Naive thymus-derived CD4-positive, alpha-beta T cell (primary cell): Measurements from ENCODE around the gene PURA. TPM values are rescaled to one million over a fixed set of nuclear protein-coding genes. Genes with fewer than 3 reads are reported as not detected.

ENCODE experiments used
- ATAC-seq: fragments of 150-1000 bp; cut with Tn5 transposase; 2 replicates; pipeline ENCODE4 v1.10.0; 2021; ENCODE audit warnings: mild to moderate bottlenecking, moderate library complexity
- CTCF ChIA-PET: fragments of 350-600 bp; sonication (Branson Sonifier 250); formaldehyde crosslinking; loops from one replicate; lab custom pipeline; 2021; ENCODE audit warnings: antibody characterized with exemption; lab: Charles Lee
- POLR2A ChIA-PET: fragments of 350-600 bp; sonication (Branson Sonifier 250); formaldehyde crosslinking; loops from one replicate; lab custom pipeline; 2021; ENCODE audit warnings: antibody characterized with exemption, inconsistent platforms; lab: Charles Lee
- DNase-seq, 9 donors: peaks; one replicate each; pipeline versions ENCODE4 v3.0.0 to v3.0.0-alpha.2; 2020 to 2022; ENCODE audit warnings: mixed read lengths in 1 of 9
- H3K27ac ChIP-seq: one replicate; pipeline ENCODE4 v1.7.0; 2013; ENCODE audit warnings: mild to moderate bottlenecking, low read depth, low read length, moderate library complexity
- H3K27me3 ChIP-seq, 2 donors: one replicate each; pipeline ENCODE4 v1.7.0; 2013; ENCODE audit warnings: low read length in 2 of 2, mild to moderate bottlenecking in 2 of 2, moderate library complexity in 2 of 2; ENCODE audit not compliant: control insufficient read depth in 2 of 2, insufficient read depth in 2 of 2
- H3K36me3 ChIP-seq, 3 experiments: 1 replicate in 2 of 3; 2 replicates in 1 of 3; pipeline ENCODE4 v1.7.0; 2013; ENCODE audit warnings: low read length in 3 of 3, mild to moderate bottlenecking in 3 of 3, moderate library complexity in 1 of 3; ENCODE audit not compliant: insufficient read depth in 3 of 3, control insufficient read depth in 2 of 3
- H3K4me1 ChIP-seq, 2 donors: one replicate each; pipeline ENCODE4 v1.7.0; 2013; ENCODE audit warnings: low read length in 2 of 2, mild to moderate bottlenecking in 2 of 2, moderate library complexity in 1 of 2; ENCODE audit not compliant: control insufficient read depth in 2 of 2, insufficient read depth in 2 of 2
- H3K4me3 ChIP-seq: 2 replicates; pipeline ENCODE4 v1.7.0; 2013; ENCODE audit warnings: mild to moderate bottlenecking, low read length
- H3K9me3 ChIP-seq, 3 experiments: 1 replicate in 2 of 3; 2 replicates in 1 of 3; pipeline ENCODE4 v1.7.0; 2013; ENCODE audit warnings: low read length in 3 of 3; ENCODE audit not compliant: control insufficient read depth in 2 of 3
- H3K27ac Mint-ChIP-seq, 9 donors: one replicate each; pipeline ENCODE4 v1.8.0; 2020 to 2022; ENCODE audit warnings: mixed read lengths in 9 of 9, mild to moderate bottlenecking in 8 of 9, moderate library complexity in 5 of 9, inconsistent platforms in 2 of 9
- H3K27me3 Mint-ChIP-seq, 5 donors: one replicate each; pipeline ENCODE4 v1.8.0; 2021 to 2022; ENCODE audit warnings: mixed read lengths in 5 of 5, mild to moderate bottlenecking in 1 of 5
- H3K36me3 Mint-ChIP-seq, 5 donors: one replicate each; pipeline ENCODE4 v1.8.0; 2020 to 2022; ENCODE audit warnings: mixed read lengths in 5 of 5, mild to moderate bottlenecking in 3 of 5, inconsistent platforms in 1 of 5
- H3K4me1 Mint-ChIP-seq, 7 donors: one replicate each; pipeline ENCODE4 v1.8.0; 2020 to 2022; ENCODE audit warnings: mixed read lengths in 7 of 7, mild to moderate bottlenecking in 3 of 7, inconsistent platforms in 1 of 7
- H3K4me3 Mint-ChIP-seq, 10 donors: one replicate each; pipeline ENCODE4 v1.8.0; 2020 to 2022; ENCODE audit warnings: mild to moderate bottlenecking in 10 of 10, mixed read lengths in 10 of 10, moderate library complexity in 6 of 10, inconsistent platforms in 2 of 10
- H3K9me3 Mint-ChIP-seq, 11 donors: one replicate each; pipeline ENCODE4 v1.8.0; 2020 to 2022; ENCODE audit warnings: mixed read lengths in 11 of 11, mild to moderate bottlenecking in 4 of 11, inconsistent platforms in 1 of 11, moderate library complexity in 1 of 11
- intact Hi-C, 2 donors: fragments of 100-400 bp; cut with micrococcal nuclease; formaldehyde crosslinking; loops; one replicate each; pipeline ENCODE4 v1.15.1; 2023
- polyA plus RNA-seq, 2 donors: library from polyadenylated mRNA; unstranded; fragments of 300-500 nt; fragmentation: Illumina TruSeq; gene quantifications; one replicate each; pipeline ENCODE4 v1.2.3, GENCODE V29; 2021
- total RNA-seq, 6 experiments: library from RNA in 5 of 6; stranded (reverse) in 5 of 6; gene quantifications; 1 replicate in 5 of 6; 2 replicates in 1 of 6; pipeline ENCODE4 v1.2.3 and lab custom pipeline; 2021 to 2026

Gene PURA
- total and polyA plus RNA-seq, 7 experiments from 2014 or later, result 3.1 to 33.5 (median 12.2) TPM

- Mint-ChIP-seq H3K4me3 (peak overlapping the region; percentile 93 to 99 (median 97)), H3K9me3 (peaks cover 0 to 4% (median 0%) of the 10 kb centered on the region in 11 donors)
- no peaks in the 10 kb centered on the region for H3K9me3 ChIP-seq
Observed at GRCh38 chr5:140107312-140108092, 6.4 kb upstream of the PURA start.

GRCh38 chr5:140108093-140109017, 5.6 kb upstream of the PURA start:
- H3K4me3 Mint-ChIP-seq, result peak overlapping the region; percentile 93 to 99 (median 97)
- no peak for ATAC-seq
- H3K27me3 ChIP-seq, result peaks cover 0 to 7% of the 10 kb centered on the region in 2 donors
- H3K27ac ChIP-seq, result peak overlapping the region; percentile 91
- DNase-seq, result peak in 6 of 9 donors; percentile 7 to 75 (median 30)
- CTCF ChIA-PET, result interaction anchor here (0.6 to 0.9 kb wide), 3 partner anchors 34 to 1462 kb away, joined by 3 read pairs; no protein-coding TSS in a partner anchor
- H3K36me3 Mint-ChIP-seq, result peaks cover 0 to 3% (median 0%) of the 10 kb centered on the region in 5 donors
- POLR2A ChIA-PET, result interaction anchor here (0.6 to 6.9 kb wide), 20 partner anchors 7 to 1755 kb away, joined by 3 to 60 read pairs (median 4); partner anchors contain the start of genes CYSTM1, IK, MATR3 and NDUFA2
- peaks cover 0 to 79% (median 4%) of the 10 kb centered on the region in 5 donors for H3K27me3 Mint-ChIP-seq
- peaks cover 0 to 4% (median 0%) of the 10 kb centered on the region in 11 donors for H3K9me3 Mint-ChIP-seq
- no peaks in the 10 kb centered on the region for H3K36me3 ChIP-seq
- intact Hi-C loops, result loop anchor here (1.0 to 10.0 kb wide), 14 partner anchors 36 to 1774 kb away; partner anchors contain the start of genes MATR3 (in 2 of the 2), PFDN1 (in 2 of the 2), APBB3 (in 1 of the 2) and CDC25C (in 1 of the 2)
- peaks cover 30 to 67% (median 51%) of the 10 kb centered on the region in 7 donors for H3K4me1 Mint-ChIP-seq
- peak overlapping the region; percentile 80 for H3K4me3 ChIP-seq
- no peaks in the 10 kb centered on the region for H3K9me3 ChIP-seq
- H3K27ac Mint-ChIP-seq, result peak overlapping the region; percentile 96 to 99 (median 99)
- peaks cover 24 to 42% of the 10 kb centered on the region in 2 donors for H3K4me1 ChIP-seq

More at GRCh38 chr5:140107312-140108092, 6.4 kb upstream of the PURA start:
- ChIA-PET POLR2A (interaction anchor here (0.6 to 6.9 kb wide), 19 partner anchors 8 to 814 kb away, joined by 3 to 60 read pairs (median 4); partner anchors contain the start of genes CYSTM1, IK, MATR3 and NDUFA2), CTCF (interaction anchor here (0.6 to 0.9 kb wide), 2 partner anchors 136 to 541 kb away, joined by 3 read pairs; no protein-coding TSS in a partner anchor)
- peaks cover 0 to 3% (median 0%) of the 10 kb centered on the region in 5 donors for H3K36me3 Mint-ChIP-seq
- intact Hi-C loops, result loop anchor here (1.0 to 10.0 kb wide), 23 partner anchors 8 to 1773 kb away; partner anchors contain the start of genes ANKHD1 (in 2 of the 2), CYSTM1 (in 2 of the 2), MATR3 (in 2 of the 2) and PFDN1 (in 2 of the 2)
- Histone ChIP-seq H3K4me1 (peaks cover 19 to 35% of the 10 kb centered on the region in 2 donors), H3K4me3 (peak overlapping the region; percentile 80), H3K27me3 (peaks cover 0 to 7% of the 10 kb centered on the region in 2 donors), H3K36me3 (no peaks in the 10 kb centered on the region), H3K27ac (peak overlapping the region; percentile 91)
- H3K27ac Mint-ChIP-seq, result peak overlapping the region; percentile 96 to 99 (median 99)
- DNase-seq (peak; percentile 87 to 96 (median 94)), ATAC-seq (peak; percentile 92)
- H3K4me1 Mint-ChIP-seq, result peaks cover 30 to 59% (median 47%) of the 10 kb centered on the region in 7 donors
- peaks cover 0 to 77% (median 4%) of the 10 kb centered on the region in 5 donors for H3K27me3 Mint-ChIP-seq

- peaks cover 30 to 74% (median 53%) of the 10 kb centered on the region in 7 donors for H3K4me1 Mint-ChIP-seq
- H3K9me3 ChIP-seq, result no peaks in the 10 kb centered on the region
- peak overlapping the region; percentile 93 to 99 (median 97) for H3K4me3 Mint-ChIP-seq
- ATAC-seq, result no peak
- peaks cover 0 to 73% (median 4%) of the 10 kb centered on the region in 5 donors for H3K27me3 Mint-ChIP-seq
- intact Hi-C loops, result loop anchor here (2.0 to 10.0 kb wide), 12 partner anchors 48 to 1774 kb away; partner anchors contain the start of genes MATR3 (in 2 of the 2), PFDN1 (in 2 of the 2), APBB3 (in 1 of the 2) and CDC25C (in 1 of the 2)
- H3K27me3 ChIP-seq, result peaks cover 0 to 7% of the 10 kb centered on the region in 2 donors
- DNase-seq, result no peak
- POLR2A ChIA-PET, result interaction anchor here (0.6 to 6.9 kb wide), 6 partner anchors 7 to 1755 kb away, joined by 3 to 60 read pairs (median 4); partner anchors contain the start of gene PURA
- H3K27ac Mint-ChIP-seq, result peak overlapping the region; percentile 17 to 99 (median 99)
- H3K4me3 ChIP-seq, result peak overlapping the region; percentile 80
- H3K36me3 ChIP-seq, result peaks cover 0 to under 1% (median 0%) of the 10 kb centered on the region in 3 experiments
- peaks cover 0 to 7% (median 0%) of the 10 kb centered on the region in 11 donors for H3K9me3 Mint-ChIP-seq
- CTCF ChIA-PET, result interaction anchor here (0.6 to 0.9 kb wide), 4 partner anchors 34 to 1461 kb away, joined by 3 read pairs; no protein-coding TSS in a partner anchor
- H3K36me3 Mint-ChIP-seq, result no peaks in the 10 kb centered on the region
- peak overlapping the region; percentile 91 for H3K27ac ChIP-seq
- H3K4me1 ChIP-seq, result peaks cover 24 to 42% of the 10 kb centered on the region in 2 donors
Observed at GRCh38 chr5:140109018-140109758, 4.7 kb upstream of the PURA start.

- peaks cover 24 to 42% of the 10 kb centered on the region in 2 donors for H3K4me1 ChIP-seq
- H3K36me3 ChIP-seq, result peaks cover 0 to 4% (median 0%) of the 10 kb centered on the region in 3 experiments
- ATAC-seq (no peak), DNase-seq (no peak)
- H3K27me3 Mint-ChIP-seq, result peaks cover 0 to 64% (median 4%) of the 10 kb centered on the region in 5 donors
- H3K27me3 ChIP-seq, result peaks cover 0 to 7% of the 10 kb centered on the region in 2 donors
- peak overlapping the region in 4 of 9 donors; percentile 45 to 99 (median 98) for H3K27ac Mint-ChIP-seq
- peak overlapping the region in 9 of 10 donors; percentile 93 to 99 (median 97) for H3K4me3 Mint-ChIP-seq
- no peak overlapping the region for H3K4me3 ChIP-seq
- no peaks in the 10 kb centered on the region for H3K9me3 ChIP-seq
- H3K36me3 Mint-ChIP-seq, result peaks cover 0 to 3% (median 0%) of the 10 kb centered on the region in 5 donors
- POLR2A ChIA-PET, result interaction anchor here (0.6 to 0.8 kb wide), 2 partner anchors 34 to 1416 kb away, joined by 3 read pairs; no protein-coding TSS in a partner anchor
- H3K9me3 Mint-ChIP-seq, result peaks cover 0 to 7% (median 0%) of the 10 kb centered on the region in 11 donors
- intact Hi-C loops, result loop anchor here (2.0 to 10.0 kb wide), 20 partner anchors 47 to 1775 kb away; partner anchors contain the start of genes MATR3 (in 2 of the 2), PAIP2 (in 2 of the 2), PFDN1 (in 2 of the 2) and APBB3 (in 1 of the 2)
- CTCF ChIA-PET, result interaction anchor here (0.6 to 0.9 kb wide), 3 partner anchors 33 to 344 kb away, joined by 3 read pairs; no protein-coding TSS in a partner anchor
- no peak overlapping the region for H3K27ac ChIP-seq
- peaks cover 33 to 78% (median 56%) of the 10 kb centered on the region in 7 donors for H3K4me1 Mint-ChIP-seq
Observed at GRCh38 chr5:140109759-140110645, 3.9 kb upstream of the PURA start.
